HG02870 (cell line): ENCODE results near the gene VWA2.
A peak's percentile ranks its signal among the peaks of the same experiment; 100 is the strongest.

Experiments used
- ATAC-seq: cut with Tn5 transposase; IDR thresholded peaks from one replicate; pipeline ENCODE4 v1.9.1; 2021; ENCODE audit warnings: mild to moderate bottlenecking, moderate library complexity; ENCODE audit not compliant: unreplicated experiment

VWA2 gene

DNA sequence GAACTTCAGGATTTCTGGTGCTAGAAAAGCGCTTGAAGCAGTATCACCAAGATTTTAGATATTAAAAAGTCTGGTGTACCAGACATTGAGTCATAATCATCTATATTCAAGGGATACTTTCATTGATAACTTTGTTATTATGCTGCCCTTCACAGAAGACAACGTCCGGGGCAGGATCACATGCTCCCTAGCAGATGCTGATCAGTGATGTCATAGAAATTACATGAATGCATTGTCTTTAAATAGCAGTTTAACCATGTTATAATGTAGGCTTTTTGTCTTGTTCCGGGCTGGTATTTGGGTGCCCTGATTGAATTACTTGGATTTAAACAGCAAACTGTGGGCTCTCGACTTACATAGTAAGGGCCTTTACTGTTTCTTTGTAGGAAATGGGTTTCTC is 54.0 kb downstream of the VWA2 start:
- ATAC-seq, result no peak

GRCh38 chr10:114294549-114294948 is 55.5 kb downstream of the VWA2 start:
- no peak for ATAC-seq

DNA sequence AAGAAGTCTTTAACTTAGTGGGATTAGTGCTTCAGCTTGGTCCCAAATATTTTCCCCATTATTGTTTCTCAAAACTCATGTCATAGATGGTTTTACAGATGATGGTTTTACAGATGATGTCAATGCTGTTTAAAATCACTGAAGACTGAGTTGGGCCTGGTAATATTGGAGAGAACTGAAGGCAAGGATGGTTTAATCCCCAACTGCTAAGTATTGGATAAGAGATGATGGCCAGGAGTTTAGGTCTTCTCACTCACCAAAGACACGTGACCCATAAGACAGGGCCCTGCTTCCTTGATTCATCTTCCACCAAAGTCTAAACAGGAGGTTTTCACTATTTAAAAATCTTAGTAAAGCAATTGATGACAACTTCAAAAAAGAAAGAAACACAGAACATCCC is 56.3 kb downstream of the VWA2 start:
- ATAC-seq, result no peak

GRCh38 chr10:114297136-114297705 is 58.2 kb downstream of the VWA2 start:
- ATAC-seq, result no peak

- ATAC-seq, result no peak
Measured at GRCh38 chr10:114300036-114300645, 61.1 kb downstream of the VWA2 start.

DNA sequence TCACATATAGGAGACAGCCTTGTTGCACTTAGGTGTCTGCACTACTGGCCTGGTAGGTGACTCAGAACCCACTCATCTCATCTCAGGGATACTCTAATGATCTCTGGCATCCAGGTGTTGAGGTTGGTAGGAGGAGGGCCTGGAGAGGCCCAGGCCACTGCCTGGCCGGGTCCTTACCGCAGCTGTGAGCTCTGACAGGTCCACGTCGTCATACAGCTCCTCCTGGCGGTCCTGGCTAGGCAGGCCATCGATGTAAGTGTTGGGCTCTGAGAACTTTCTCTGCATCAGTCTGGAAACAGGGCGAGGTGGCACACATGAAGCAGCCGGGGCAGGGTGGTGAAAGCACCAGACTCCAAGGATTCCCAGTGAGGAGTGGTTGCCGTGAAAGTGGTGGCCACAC is 62.1 kb downstream of the VWA2 start:
- no peak for ATAC-seq

DNA sequence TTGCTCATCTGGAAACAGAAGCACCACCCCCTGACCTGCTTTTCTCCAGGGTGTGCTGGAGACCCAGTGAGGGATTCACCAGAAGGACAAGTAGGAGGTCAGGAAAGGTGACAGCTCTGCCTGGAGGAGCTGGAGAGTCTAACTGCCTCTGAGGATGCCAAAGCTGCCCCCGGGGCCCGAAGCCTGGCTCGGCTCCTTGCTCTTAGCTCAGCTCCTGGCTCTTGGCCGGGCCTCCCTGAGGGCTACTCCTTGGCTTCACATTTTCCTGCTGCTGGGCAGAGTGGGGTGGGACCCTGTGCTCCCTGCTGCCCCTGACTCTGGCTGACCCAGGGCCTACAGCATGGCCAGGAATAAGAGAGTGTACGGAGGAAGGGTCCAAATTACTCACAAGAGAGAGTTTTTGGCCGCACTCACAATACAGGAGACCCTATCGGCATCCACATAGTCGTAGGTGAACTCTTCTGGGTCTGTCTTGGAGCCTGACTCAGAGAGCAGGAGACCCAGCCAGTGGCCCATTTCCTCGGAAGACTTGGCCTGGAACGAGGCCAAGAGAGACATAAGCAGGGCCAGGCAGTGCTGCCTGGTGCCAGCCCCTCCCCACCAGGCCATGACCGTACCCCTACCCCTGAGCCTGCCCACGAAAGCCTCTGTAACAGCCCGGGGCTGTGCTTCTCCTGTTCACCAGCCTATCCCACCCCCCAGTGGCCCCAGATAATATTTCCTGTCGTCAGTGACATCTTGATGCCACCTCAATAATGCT is 63.1 kb downstream of the VWA2 start:
- ATAC-seq, result no peak

GRCh38 chr10:114303556-114303955 is 64.5 kb downstream of the VWA2 start:
- ATAC-seq, result peak; percentile 3

GRCh38 chr10:114304017-114304570 is 65.0 kb downstream of the VWA2 start:
- ATAC-seq, result peak; percentile 73

DNA sequence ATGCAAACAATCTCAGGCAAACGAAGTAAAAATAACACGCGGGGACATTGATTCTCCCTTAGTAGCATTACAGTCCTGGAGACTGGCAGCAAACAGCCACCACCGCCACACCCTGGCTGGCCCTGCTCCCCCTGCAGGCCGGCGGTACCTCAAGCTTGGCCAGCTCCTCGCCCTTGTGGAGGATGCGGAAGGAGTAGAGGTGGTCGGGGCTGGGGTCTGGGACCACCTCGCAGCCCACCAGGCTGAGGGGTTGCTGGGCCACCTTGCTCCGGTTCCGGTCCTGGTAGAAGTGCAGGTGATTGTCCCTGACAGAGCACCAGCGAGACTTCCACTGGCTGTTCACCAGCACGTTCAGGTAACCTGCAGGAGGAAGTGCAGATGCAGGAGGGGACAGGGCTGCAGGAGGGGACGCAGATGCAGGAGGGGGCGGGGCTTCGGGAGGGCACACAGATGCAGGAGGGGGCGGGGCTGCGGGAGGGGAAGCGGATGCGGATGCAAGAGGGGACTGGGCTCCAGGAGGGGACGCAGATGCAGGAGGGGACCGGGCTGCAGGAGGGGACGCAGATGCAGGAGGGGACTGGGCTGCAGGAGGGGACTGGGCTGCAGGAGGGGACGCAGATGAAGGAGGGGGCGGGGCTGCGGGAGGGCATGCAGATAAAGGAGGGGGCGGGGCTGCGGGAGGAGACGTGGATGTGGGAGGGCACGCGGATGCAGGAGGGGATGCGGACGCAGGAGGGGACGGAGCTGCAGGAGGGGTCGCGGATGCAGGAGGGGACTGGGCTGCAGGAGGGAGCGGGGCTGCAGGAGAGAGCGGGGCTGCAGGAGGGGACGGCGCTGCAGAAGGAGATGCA is 65.7 kb downstream of the VWA2 start:
- ATAC-seq, result peak; percentile 56

- ATAC-seq, result no peak
Measured at GRCh38 chr10:114305521-114305925, 66.5 kb downstream of the VWA2 start.

GRCh38 chr10:114306116-114306973 is 67.3 kb downstream of the VWA2 start:
- ATAC-seq, result no peak

DNA sequence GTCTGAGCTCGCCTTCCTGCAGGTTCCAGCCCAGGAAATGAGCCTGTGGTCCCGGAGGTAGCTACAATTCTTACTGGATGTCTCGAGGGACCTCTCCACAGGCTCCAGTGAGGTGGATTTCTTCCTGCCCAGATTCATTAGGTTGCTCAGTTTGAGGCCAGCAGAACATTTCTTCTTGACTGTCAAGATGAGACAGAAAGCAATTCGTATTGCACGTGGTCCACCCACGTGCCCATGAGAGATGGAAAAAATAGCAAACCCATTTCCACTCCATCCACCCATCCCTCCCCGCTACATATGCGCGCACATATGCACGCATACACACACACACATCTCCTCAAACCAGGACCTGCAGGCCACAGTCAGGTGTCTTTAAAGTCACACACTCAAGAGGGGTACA is 68.7 kb downstream of the VWA2 start:
- ATAC-seq, result no peak

DNA sequence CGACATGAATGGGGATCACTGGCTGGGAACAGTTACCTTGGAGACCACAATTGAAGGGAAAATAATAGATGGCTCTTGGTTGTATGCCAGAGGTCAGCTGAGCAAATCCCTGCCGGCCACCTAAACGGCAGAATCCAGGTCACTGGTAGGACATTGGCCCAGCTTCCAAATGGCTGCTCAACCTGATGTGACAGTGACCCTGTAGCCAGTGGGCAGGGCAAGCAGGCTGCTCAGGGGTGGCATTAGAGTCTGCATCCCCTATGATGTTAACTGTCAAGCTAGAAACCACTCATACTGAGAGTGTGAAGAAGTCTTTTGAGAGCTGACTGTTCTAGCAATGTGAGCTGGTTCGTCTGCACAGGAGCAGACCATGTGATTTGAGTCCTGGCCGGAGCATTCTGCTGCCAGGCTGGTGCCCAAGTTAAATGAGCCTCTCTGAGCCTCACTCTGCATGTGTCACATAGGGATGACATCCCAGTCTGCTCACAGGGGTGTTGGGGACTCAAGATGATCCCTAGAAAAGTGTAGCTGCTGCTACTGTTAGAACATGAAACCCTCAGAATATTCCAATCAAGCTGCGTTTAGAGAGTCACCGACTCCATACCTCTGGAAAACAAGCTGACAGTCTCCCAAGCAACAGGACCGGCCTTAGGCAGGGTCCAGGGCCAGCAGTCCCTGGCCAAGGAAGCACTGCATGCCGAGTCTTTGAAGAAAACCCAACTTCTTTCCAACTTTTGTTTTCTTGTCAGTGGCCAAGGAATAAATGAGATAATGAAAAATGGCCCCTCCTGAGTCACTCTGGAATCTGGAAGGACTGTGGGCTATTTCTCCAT is 69.7 kb downstream of the VWA2 start:
- ATAC-seq, result no peak

DNA sequence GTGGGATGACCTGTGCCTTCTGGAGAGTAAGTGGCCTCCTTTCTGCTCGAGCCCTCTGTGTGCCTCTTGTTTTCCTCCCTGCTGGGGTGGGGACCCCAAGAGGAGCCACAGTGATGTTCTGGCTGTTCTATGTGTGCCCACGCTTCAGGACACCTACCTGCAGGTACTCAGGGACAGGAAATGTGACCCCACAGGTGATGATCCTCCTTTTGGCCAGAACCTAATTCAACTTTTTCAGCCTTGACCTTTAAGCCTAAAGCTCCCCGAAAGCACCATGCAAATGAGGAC is 70.3 kb downstream of the VWA2 start:
- no peak for ATAC-seq

DNA sequence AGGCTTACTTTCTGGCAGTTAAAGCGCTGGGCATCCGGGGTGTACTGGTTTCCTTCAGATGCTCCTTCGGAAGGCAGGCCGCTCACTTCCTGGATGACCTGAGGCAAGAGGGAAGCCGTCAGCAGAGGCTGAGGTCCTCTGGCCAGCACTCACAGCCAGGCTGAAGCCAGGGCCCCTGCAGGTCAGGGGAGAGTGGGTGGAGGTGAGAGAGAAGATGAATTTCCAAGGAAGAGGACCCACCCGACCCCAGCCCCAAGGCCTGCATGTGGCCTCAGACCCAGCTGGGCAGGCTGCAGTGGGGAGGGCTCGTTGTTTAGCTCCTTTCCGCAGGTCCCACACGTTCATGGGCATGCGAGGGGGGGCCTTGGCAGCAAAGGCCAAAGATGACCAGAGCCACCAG is 71.3 kb downstream of the VWA2 start:
- ATAC-seq, result no peak

GRCh38 chr10:114311023-114311422 is 72.0 kb downstream of the VWA2 start:
- ATAC-seq, result no peak

DNA sequence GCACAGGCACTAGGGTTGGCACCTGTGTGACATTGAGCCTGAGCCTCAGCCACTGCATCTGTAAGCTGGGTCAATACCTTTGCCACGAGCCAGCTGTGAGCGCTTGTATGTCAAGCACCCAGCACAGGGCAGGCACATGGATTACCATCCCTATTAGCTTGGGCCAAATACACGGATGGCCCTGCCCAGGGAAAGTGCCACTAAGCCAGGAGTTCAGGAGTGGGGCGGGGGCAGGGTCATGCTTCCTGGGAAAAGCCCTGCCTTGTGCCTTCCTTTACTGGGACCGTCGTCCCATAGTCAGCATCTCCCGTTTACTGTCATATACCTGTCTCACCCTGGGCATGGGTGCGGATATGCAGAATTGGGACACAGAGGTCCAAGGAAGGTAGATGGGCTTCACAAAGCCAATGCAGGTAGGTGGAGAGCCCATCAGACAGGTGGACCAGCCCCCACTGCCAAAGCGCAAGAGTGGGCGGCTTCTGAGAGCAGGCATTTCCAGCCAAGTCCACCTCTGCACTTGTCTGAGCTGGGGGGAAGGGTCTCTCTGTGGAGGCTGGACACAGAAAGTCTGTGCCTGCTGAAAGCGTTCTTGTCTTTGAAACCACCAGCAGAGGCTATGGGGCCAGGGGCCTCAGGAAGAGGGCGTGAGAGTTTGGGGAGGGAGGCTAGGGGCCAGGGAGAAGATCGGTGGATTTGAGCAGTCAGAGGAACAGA is 72.6 kb downstream of the VWA2 start:
- no peak for ATAC-seq

- ATAC-seq, result no peak
Measured at GRCh38 chr10:114313139-114313538, 74.1 kb downstream of the VWA2 start.
